ENCODE results near the gene STH. TPM values are rescaled to one million over a fixed set of nuclear protein-coding genes. Genes with fewer than 3 reads are reported as not detected.

Gene STH
- total and polyA plus RNA-seq, 2 of the 4 experiments (the other 2 are of a cell fraction): not detected

DNA sequence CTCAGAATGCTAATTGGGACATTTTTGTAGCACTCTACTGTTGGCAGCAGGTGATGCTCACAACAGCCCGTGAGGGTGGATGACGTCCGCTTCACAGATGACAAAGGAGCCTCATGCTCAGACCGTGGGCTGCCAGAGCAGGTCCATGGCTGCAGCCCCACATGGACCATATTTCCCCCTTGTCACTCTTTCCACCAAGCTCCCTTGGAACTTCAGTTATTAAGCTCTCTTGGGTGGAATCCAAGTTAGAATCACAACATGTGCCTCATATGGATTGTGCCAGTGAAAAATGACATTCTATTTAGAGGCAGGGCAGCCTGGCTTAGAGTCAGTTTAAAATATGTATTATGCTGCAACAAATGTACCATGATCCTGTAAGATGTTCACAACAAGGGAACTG, 33.2 kb upstream of the STH start:
- ChIA-PET CTCF (no interaction called here), POLR2A (ENCODE audit: unreplicated experiment) (no interaction called here)
- Histone ChIP-seq H3K9me1 (ENCODE audit: insufficient read depth, low read length) (no peaks in the 10 kb centered on the region), H4K91ac (ENCODE audit: insufficient read depth, low read depth, low read length) (no peak overlapping the region), H3K27me3 (ENCODE audit: control insufficient read depth, insufficient read depth, low read length) (peaks cover 39% of the 10 kb centered on the region), H3K79me1 (ENCODE audit: low read depth in 1 of 2, low read length in 2 of 2) (no peaks in the 10 kb centered on the region), H3K18ac (ENCODE audit: low read depth, low read length) (no peak overlapping the region), H3K23ac (ENCODE audit: low read depth, low read length) (no peak overlapping the region), H2BK15ac (ENCODE audit: low read depth, low read length) (no peak overlapping the region), H3K4me2 (ENCODE audit: low read depth, low read length) (no peak overlapping the region), H2AFZ (replicated peaks; ENCODE audit: low read length, poor library complexity) (no peak overlapping the region), H2AK5ac (ENCODE audit: low read depth, low read length) (no peak overlapping the region), H3K4ac (ENCODE audit: low read depth, low read length) (no peak overlapping the region), H3K4me1 (ENCODE audit: control insufficient read depth, insufficient read depth, low read length) (no peaks in the 10 kb centered on the region), H2BK5ac (ENCODE audit: low read depth, low read length, poor library complexity, severe bottlenecking) (no peak overlapping the region), H3K56ac (ENCODE audit: extremely low read depth, insufficient read depth, low read length) (no peak overlapping the region), H2AK9ac (replicated peaks; ENCODE audit: low read depth, low read length, poor library complexity) (no peak overlapping the region), H2BK120ac (ENCODE audit: low read depth, low read length) (no peak overlapping the region), H3K9me3 (ENCODE audit: control insufficient read depth, insufficient read depth, low read length) (no peaks in the 10 kb centered on the region), H3K9ac (ENCODE audit: low read depth, low read length) (no peak overlapping the region), H3K27ac (ENCODE audit: insufficient read depth, low read length) (no peak overlapping the region), H3K4me3 (ENCODE audit: insufficient read depth, low read depth, low read length) (no peak overlapping the region), H2BK20ac (ENCODE audit: low read depth, low read length) (no peak overlapping the region), H4K8ac (ENCODE audit: low read depth in 2 of 2, low read length in 2 of 2) (no peak overlapping the region), H3K14ac (replicated peaks; ENCODE audit: low read depth, low read length) (no peak overlapping the region), H4K20me1 (ENCODE audit: insufficient read depth, low read length) (no peaks in the 10 kb centered on the region), H4K5ac (ENCODE audit: low read depth, low read length) (no peak overlapping the region), H3K36me3 (ENCODE audit: control insufficient read depth, insufficient read depth, low read length) (no peaks in the 10 kb centered on the region)
- 0% methylated on average over 1 of the region's 4 CpGs; no CpG with 5 or more reads in 1 of the 2 experiments for WGBS, 2 experiments (ENCODE audit: extremely low coverage in 2 of 2, insufficient read length in 1 of 2)
- dilution Hi-C loops (cut with HindIII; ENCODE audit: low sequenced_read_pairs, unreplicated experiment) (no loop called here), intact Hi-C loops (cut with micrococcal nuclease) (no loop called here), in situ Hi-C loops (cut with MboI; ENCODE audit: low sequenced_read_pairs) (no loop called here)
- no peak for DNase-seq
- no TSS peak for BruUV-seq (replicated peaks)
- TF ChIP-seq, protein P1, sequence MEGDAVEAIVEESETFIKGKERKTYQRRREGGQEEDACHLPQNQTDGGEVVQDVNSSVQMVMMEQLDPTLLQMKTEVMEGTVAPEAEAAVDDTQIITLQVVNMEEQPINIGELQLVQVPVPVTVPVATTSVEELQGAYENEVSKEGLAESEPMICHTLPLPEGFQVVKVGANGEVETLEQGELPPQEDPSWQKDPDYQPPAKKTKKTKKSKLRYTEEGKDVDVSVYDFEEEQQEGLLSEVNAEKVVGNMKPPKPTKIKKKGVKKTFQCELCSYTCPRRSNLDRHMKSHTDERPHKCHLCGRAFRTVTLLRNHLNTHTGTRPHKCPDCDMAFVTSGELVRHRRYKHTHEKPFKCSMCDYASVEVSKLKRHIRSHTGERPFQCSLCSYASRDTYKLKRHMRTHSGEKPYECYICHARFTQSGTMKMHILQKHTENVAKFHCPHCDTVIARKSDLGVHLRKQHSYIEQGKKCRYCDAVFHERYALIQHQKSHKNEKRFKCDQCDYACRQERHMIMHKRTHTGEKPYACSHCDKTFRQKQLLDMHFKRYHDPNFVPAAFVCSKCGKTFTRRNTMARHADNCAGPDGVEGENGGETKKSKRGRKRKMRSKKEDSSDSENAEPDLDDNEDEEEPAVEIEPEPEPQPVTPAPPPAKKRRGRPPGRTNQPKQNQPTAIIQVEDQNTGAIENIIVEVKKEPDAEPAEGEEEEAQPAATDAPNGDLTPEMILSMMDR (conservative IDR thresholded peaks at IDR 0.05; ENCODE audit: low read depth, low read length): no peak
- TF ChIP-seq, protein P2, sequence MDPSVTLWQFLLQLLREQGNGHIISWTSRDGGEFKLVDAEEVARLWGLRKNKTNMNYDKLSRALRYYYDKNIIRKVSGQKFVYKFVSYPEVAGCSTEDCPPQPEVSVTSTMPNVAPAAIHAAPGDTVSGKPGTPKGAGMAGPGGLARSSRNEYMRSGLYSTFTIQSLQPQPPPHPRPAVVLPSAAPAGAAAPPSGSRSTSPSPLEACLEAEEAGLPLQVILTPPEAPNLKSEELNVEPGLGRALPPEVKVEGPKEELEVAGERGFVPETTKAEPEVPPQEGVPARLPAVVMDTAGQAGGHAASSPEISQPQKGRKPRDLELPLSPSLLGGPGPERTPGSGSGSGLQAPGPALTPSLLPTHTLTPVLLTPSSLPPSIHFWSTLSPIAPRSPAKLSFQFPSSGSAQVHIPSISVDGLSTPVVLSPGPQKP (IDR thresholded peaks at IDR 0.05; ENCODE audit: borderline replicate concordance, low read depth, low read length): no peak
- TF ChIP-seq MXI1 (IDR thresholded peaks at IDR 0.05; ENCODE audit: borderline replicate concordance, low read depth, low read length) (no peak), MAZ (IDR thresholded peaks at IDR 0.05; ENCODE audit: borderline replicate concordance, low read depth, low read length) (no peak), RFX5 (IDR thresholded peaks at IDR 0.05; ENCODE audit: low read depth, low read length) (no peak)
- no peak for ATAC-seq (ENCODE audit: low read depth)

Data from IMR-90 (cell line).